ENCODE results near the gene FAM180B.

The FAM180B gene

GRCh38 chr11:47570651-47571356 is 15.7 kb upstream of the FAM180B start:
- no peak for DNase-seq

GRCh38 chr11:47571357-47571729 is 15.1 kb upstream of the FAM180B start:
- no peak for DNase-seq

- DNase-seq, result peak; percentile 34
Observed at GRCh38 chr11:47571895-47572294, 14.6 kb upstream of the FAM180B start.

- DNase-seq, result no peak
Observed at GRCh38 chr11:47572715-47573255, 13.7 kb upstream of the FAM180B start.

- DNase-seq, result no peak
Observed at GRCh38 chr11:47573321-47573720, 13.2 kb upstream of the FAM180B start.

- DNase-seq, result no peak
Observed at GRCh38 chr11:47577460-47578041, 8.9 kb upstream of the FAM180B start.

- peak; percentile 89 for DNase-seq
Observed at GRCh38 chr11:47578524-47579494, 7.7 kb upstream of the FAM180B start, which contains the start of the genes KBTBD4 and NDUFS3. TSS of gene KBTBD4 (minus strand) at chr11:47578970. CDS start at chr11:47578951, 19 bp downstream. TSS of gene NDUFS3 (plus strand) at chr11:47579074. CDS start at chr11:47579092, 18 bp downstream.

GRCh38 chr11:47583844-47584243 is 2.6 kb upstream of the FAM180B start:
- no peak for DNase-seq

- no peak for DNase-seq
Observed at GRCh38 chr11:47587039-47587716, 700 bp downstream of the FAM180B start.

- DNase-seq, result no peak
Observed at GRCh38 chr11:47587723-47588326, 1.3 kb downstream of the FAM180B start.

GRCh38 chr11:47589118-47589517 is 2.6 kb downstream of the FAM180B start:
- no peak for DNase-seq

GRCh38 chr11:47589584-47589976 is 3.1 kb downstream of the FAM180B start:
- no peak for DNase-seq

GRCh38 chr11:47589977-47590861 is 3.7 kb downstream of the FAM180B start:
- peak; percentile 53 for DNase-seq

GRCh38 chr11:47591764-47592163 is 5.3 kb downstream of the FAM180B start:
- DNase-seq, result no peak

- DNase-seq, result no peak
Observed at GRCh38 chr11:47592251-47592650, 5.8 kb downstream of the FAM180B start.

- no peak for DNase-seq
Observed at GRCh38 chr11:47592970-47593369, 6.5 kb downstream of the FAM180B start.

GRCh38 chr11:47593492-47593933 is 7.0 kb downstream of the FAM180B start:
- DNase-seq, result no peak

GRCh38 chr11:47593934-47594855 is 7.7 kb downstream of the FAM180B start, which contains the start of gene C1QTNF4:
TSS of gene C1QTNF4 (minus strand) at chr11:47594411. CDS start at chr11:47590810, 3,601 bp downstream.
- no peak for DNase-seq

GRCh38 chr11:47595029-47595428 is 8.6 kb downstream of the FAM180B start:
- DNase-seq, result no peak

- DNase-seq, result no peak
Observed at GRCh38 chr11:47595967-47596366, 9.5 kb downstream of the FAM180B start.
